Panc1 (cell line): ENCODE measurements around the gene SRXN1.

Experiments
- CTCF ChIP-seq: fragments of 450-650 bp; IDR thresholded peaks from 2 replicates; pipeline ENCODE4 v1.5.1; 2017; ENCODE audit warnings: mild to moderate bottlenecking
- POLR2AphosphoS5 ChIP-seq: IDR thresholded peaks from 2 replicates; pipeline ENCODE4 v1.6.1; 2012; ENCODE audit warnings: mild to moderate bottlenecking, low read depth, low read length, moderate library complexity

- no peak for TF ChIP-seq CTCF
- no peak for TF ChIP-seq POLR2AphosphoS5
Observed at GRCh38 chr20:676967-677366, 24.0 kb upstream of the SRXN1 start.
